SK-N-SH (cell line): Measurements from ENCODE around the gene CORO1A. TPM values are rescaled to one million over a fixed set of nuclear protein-coding genes. Genes with fewer than 3 reads are reported as not detected.

Experiments used
- CTCF ChIA-PET: fragments of 300-600, 350-600 bp; formaldehyde crosslinking; extraction: SDS; loops from one replicate; lab custom pipeline; 2021; lab: Yijun Ruan, JAX
- POLR2A ChIA-PET: fragments of 350-600 bp; sonication (Branson Sonifier 250); formaldehyde crosslinking; extraction: SDS; loops from one replicate; lab custom pipeline; 2020; ENCODE audit warnings: antibody characterized with exemption, inconsistent platforms; lab: Yijun Ruan, JAX
- DNase-seq: peaks from one replicate; pipeline ENCODE4 v3.0.0; 2012
- H2AFZ ChIP-seq: fragments of 200-600 bp; sonication (generic); 2 replicates; pipeline ENCODE4 v1.8.1; 2016; ENCODE audit warnings: antibody characterized with exemption, mild to moderate bottlenecking, low read depth
- H3F3A ChIP-seq: fragments of 200-600 bp; sonication (generic); replicated peaks from 2 replicates; pipeline ENCODE3; 2016; ENCODE audit warnings: antibody characterized with exemption, mild to moderate bottlenecking; ENCODE audit not compliant: insufficient read depth
- H3K27ac ChIP-seq, 2 experiments: fragments of 200-500 bp in 1 of 2; fragments of 200-600 bp in 1 of 2; sonication (Bioruptor generic) in 1 of 2; sonication (generic), shearing (Covaris generic) in 1 of 2; 2 replicates each; pipeline versions ENCODE4 v1.5.1 to v1.6.1; 2014 to 2016; ENCODE audit warnings: low read depth in 2 of 2, inconsistent platforms in 1 of 2, low read length in 1 of 2, mild to moderate bottlenecking in 1 of 2, mixed read lengths in 1 of 2
- H3K27me3 ChIP-seq: fragments of 200-600 bp; sonication (generic), shearing (Covaris generic); 2 replicates; pipeline ENCODE4 v1.6.1; 2016; ENCODE audit warnings: mixed run types; ENCODE audit not compliant: insufficient read depth
- H3K36me3 ChIP-seq, 2 experiments: fragments of 200-500 bp in 1 of 2; fragments of 200-600 bp in 1 of 2; sonication (Bioruptor generic) in 1 of 2; sonication (generic) in 1 of 2; replicated peaks in 1 of 2; 2 replicates each; pipeline versions ENCODE3 to v1.5.1; 2014 to 2016; ENCODE audit warnings: low read length in 1 of 2, mild to moderate bottlenecking in 1 of 2; ENCODE audit not compliant: insufficient read depth in 2 of 2, control insufficient read depth in 1 of 2
- H3K4me1 ChIP-seq, 2 experiments: fragments of 200-500 bp in 1 of 2; fragments of 200-600 bp in 1 of 2; sonication (Bioruptor generic) in 1 of 2; sonication (generic), shearing (Covaris generic) in 1 of 2; 2 replicates each; pipeline versions ENCODE4 v1.5.1 to v1.6.1; 2014 to 2016; ENCODE audit warnings: low read depth in 1 of 2, low read length in 1 of 2, mixed run types in 1 of 2; ENCODE audit not compliant: insufficient read depth in 2 of 2, control insufficient read depth in 1 of 2
- H3K4me2 ChIP-seq: fragments of 200-600 bp; sonication (generic), shearing (Covaris generic); 2 replicates; pipeline ENCODE4 v1.6.1; 2017; ENCODE audit warnings: mixed run types
- H3K4me3 ChIP-seq, 2 experiments: fragments of 200-500 bp in 1 of 2; fragments of 200-600 bp in 1 of 2; sonication (Bioruptor generic) in 1 of 2; sonication (generic), shearing (Covaris generic) in 1 of 2; 2 replicates each; pipeline versions ENCODE4 v1.5.1 to v1.8.1; 2014 to 2016; ENCODE audit warnings: low read depth in 2 of 2, inconsistent platforms in 1 of 2, low read length in 1 of 2, mild to moderate bottlenecking in 1 of 2, mixed read lengths in 1 of 2, moderate library complexity in 1 of 2
- H3K79me2 ChIP-seq: fragments of 200-600 bp; sonication (generic); 2 replicates; pipeline ENCODE4 v1.8.1; 2017; ENCODE audit warnings: mild to moderate bottlenecking; ENCODE audit not compliant: insufficient read depth
- H3K9ac ChIP-seq: fragments of 200-600 bp; sonication (generic); 2 replicates; pipeline ENCODE4 v1.6.1; 2017; ENCODE audit warnings: mixed run types
- H3K9me2 ChIP-seq: fragments of 200-600 bp; sonication (generic); 2 replicates; pipeline ENCODE4 v1.6.1; 2017; ENCODE audit warnings: mixed run types
- H3K9me3 ChIP-seq: fragments of 200-600 bp; sonication (generic); 2 replicates; pipeline ENCODE4 v1.6.1; 2017; ENCODE audit warnings: mixed run types, mild to moderate bottlenecking, moderate library complexity
- H4K20me1 ChIP-seq: fragments of 200-600 bp; sonication (generic); 2 replicates; pipeline ENCODE4 v1.6.1; 2017; ENCODE audit warnings: mild to moderate bottlenecking, mixed run types; ENCODE audit not compliant: insufficient read depth
- ELF1 ChIP-seq: IDR thresholded peaks from 2 replicates; pipeline ENCODE4 v1.4.0; 2012
- FOSL2 ChIP-seq: IDR thresholded peaks from 2 replicates; pipeline ENCODE4 v1.4.0; 2012; ENCODE audit warnings: low read depth, mild to moderate bottlenecking, moderate library complexity, borderline replicate concordance
- FOXM1 ChIP-seq: IDR thresholded peaks from 2 replicates; pipeline ENCODE4 v1.4.0; 2012; ENCODE audit warnings: low read depth, mild to moderate bottlenecking
- GATA2 ChIP-seq: sonication (generic); formaldehyde crosslinking; IDR thresholded peaks from 2 replicates; pipeline ENCODE4 v1.5.0; 2020; ENCODE audit warnings: mild to moderate bottlenecking, missing genetic modification reagents
- JUND ChIP-seq: IDR thresholded peaks from 2 replicates; pipeline ENCODE4 v1.4.0; 2012
- MXI1 ChIP-seq: IDR thresholded peaks from 2 replicates; pipeline ENCODE4 v1.6.1; 2012; ENCODE audit warnings: mild to moderate bottlenecking, low read depth, low read length, improper control_type of control experiment
- NFIC ChIP-seq: IDR thresholded peaks from 2 replicates; pipeline ENCODE4 v1.4.0; 2012; ENCODE audit warnings: borderline replicate concordance
- POLR2AphosphoS5 ChIP-seq: IDR thresholded peaks from 2 replicates; pipeline ENCODE4 v1.6.1; 2012; ENCODE audit warnings: low read depth, low read length
- REST ChIP-seq: IDR thresholded peaks from 2 replicates; pipeline ENCODE4 v1.6.1; 2012; ENCODE audit warnings: mild to moderate bottlenecking, low read depth, low read length, moderate library complexity
- RXRA ChIP-seq: IDR thresholded peaks from 2 replicates; pipeline ENCODE4 v1.4.0; 2012; ENCODE audit warnings: low read depth, mild to moderate bottlenecking, borderline replicate concordance
- TCF12 ChIP-seq: IDR thresholded peaks from 2 replicates; pipeline ENCODE4 v1.4.0; 2012
- TEAD4 ChIP-seq: IDR thresholded peaks from 2 replicates; pipeline ENCODE4 v1.4.0; 2012; ENCODE audit warnings: mild to moderate bottlenecking, borderline replicate concordance; ENCODE audit not compliant: insufficient read depth
- USF2 ChIP-seq: fragments of 150-350 bp; IDR thresholded peaks from 2 replicates; pipeline ENCODE4 v1.6.1; 2017; ENCODE audit warnings: antibody characterized with exemption, low read length, low read depth, borderline replicate concordance
- WGBS: methylation state at CpG from one replicate; pipeline ENCODE4 v1.1.6; 2017; ENCODE audit warnings: low lambda C conversion rate; 5-methylcytosine and 5-hydroxymethylcytosine counted together
- polyA plus RNA-seq, 3 experiments: library from polyadenylated mRNA; depleted of rRNA; stranded (reverse); fragments of >200 nt; gene quantifications; 2 replicates each; pipeline ENCODE4 v1.2.3, GENCODE V29; 2012
- TF ChIP-seq, protein P1 (sequence below): fragments of 200-600 bp; sonication (generic); IDR thresholded peaks from 2 replicates; pipeline ENCODE4 v1.6.1; 2017; ENCODE audit warnings: antibody characterized with exemption, mild to moderate bottlenecking, moderate library complexity
- TF ChIP-seq, protein P2 (sequence below): IDR thresholded peaks from 2 replicates; pipeline ENCODE4 v1.4.0; 2012; ENCODE audit warnings: low read depth, borderline replicate concordance

Gene CORO1A
- polyA plus RNA-seq, 1 of the 3 experiments (the other 2 are of a cell fraction): 13.5 TPM

DNA sequence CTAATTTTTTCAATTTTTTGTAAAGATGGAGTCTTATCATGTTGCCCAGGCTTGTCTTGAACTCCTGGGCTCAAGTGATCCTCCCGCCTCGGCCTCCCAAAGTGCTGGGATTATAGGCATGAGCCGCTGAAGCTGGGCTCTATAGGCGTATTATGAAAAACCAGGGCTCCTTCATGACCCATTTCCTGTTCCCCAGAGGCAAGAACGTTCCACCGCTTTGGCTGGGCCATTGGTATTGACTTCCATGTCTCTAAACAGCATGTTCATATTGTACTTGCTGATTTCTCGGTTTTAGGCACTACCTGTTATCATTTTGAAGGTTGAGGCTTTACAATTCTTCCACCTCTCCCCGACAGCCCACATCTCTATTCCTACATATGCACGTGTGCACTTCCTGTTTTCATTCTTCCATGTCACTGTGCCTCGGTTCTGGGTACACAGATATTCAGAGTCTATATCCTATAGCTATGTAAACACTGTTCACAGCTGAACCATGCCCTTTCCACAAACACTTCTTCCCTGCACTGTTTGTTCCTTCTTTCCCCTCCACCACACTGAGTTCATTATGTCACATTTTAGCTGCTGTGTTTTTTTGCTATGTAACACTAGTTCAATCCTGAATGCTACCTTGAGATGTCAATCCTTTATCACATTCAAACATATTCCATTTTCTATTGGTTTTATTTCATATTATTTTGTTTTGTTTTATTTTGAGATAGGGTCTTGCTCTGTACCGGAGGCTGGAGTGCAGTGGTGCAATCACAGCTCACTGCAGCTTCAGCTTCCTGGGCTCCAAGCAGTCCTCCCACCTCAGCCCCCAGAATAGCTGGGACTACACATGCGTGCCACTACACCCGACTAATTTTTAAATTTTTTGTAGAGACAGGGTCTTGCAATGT is 43.6 kb upstream of the CORO1A start:
- Histone ChIP-seq H3K9ac (no peak overlapping the region), H4K20me1 (no peaks in the 10 kb centered on the region), H3K27ac (no peak overlapping the region), H3K4me2 (no peak overlapping the region), H3K9me2 (no peaks in the 10 kb centered on the region), H3K79me2 (no peaks in the 10 kb centered on the region), H3K9me3 (no peaks in the 10 kb centered on the region), H3K4me1 (peaks cover 0 to 3% of the 10 kb centered on the region in 2 experiments; a peak in 1 of 4 replicates), H3K4me3 (no peak overlapping the region), H3F3A (no peaks in the 10 kb centered on the region), H3K27me3 (no peaks in the 10 kb centered on the region), H2AFZ (no peak overlapping the region), H3K36me3 (no peaks in the 10 kb centered on the region)
- DNase-seq: no peak
- 78% methylated on average over 13 of the region's 13 CpGs for WGBS
- CTCF ChIA-PET: interaction anchor here (0.6 to 0.9 kb wide), 2 partner anchors 16 to 47 kb away, joined by 3 read pairs; no protein-coding TSS in a partner anchor
- POLR2A ChIA-PET: no interaction called here
- no peak for TF ChIP-seq REST
- TF ChIP-seq TEAD4: no peak
- TF ChIP-seq USF2: no peak
- TF ChIP-seq MXI1: no peak
- TF ChIP-seq FOSL2: no peak
- TF ChIP-seq, protein P1, sequence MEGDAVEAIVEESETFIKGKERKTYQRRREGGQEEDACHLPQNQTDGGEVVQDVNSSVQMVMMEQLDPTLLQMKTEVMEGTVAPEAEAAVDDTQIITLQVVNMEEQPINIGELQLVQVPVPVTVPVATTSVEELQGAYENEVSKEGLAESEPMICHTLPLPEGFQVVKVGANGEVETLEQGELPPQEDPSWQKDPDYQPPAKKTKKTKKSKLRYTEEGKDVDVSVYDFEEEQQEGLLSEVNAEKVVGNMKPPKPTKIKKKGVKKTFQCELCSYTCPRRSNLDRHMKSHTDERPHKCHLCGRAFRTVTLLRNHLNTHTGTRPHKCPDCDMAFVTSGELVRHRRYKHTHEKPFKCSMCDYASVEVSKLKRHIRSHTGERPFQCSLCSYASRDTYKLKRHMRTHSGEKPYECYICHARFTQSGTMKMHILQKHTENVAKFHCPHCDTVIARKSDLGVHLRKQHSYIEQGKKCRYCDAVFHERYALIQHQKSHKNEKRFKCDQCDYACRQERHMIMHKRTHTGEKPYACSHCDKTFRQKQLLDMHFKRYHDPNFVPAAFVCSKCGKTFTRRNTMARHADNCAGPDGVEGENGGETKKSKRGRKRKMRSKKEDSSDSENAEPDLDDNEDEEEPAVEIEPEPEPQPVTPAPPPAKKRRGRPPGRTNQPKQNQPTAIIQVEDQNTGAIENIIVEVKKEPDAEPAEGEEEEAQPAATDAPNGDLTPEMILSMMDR: no peak
- TF ChIP-seq NFIC: no peak
- no peak for TF ChIP-seq RXRA
- no peak for TF ChIP-seq JUND
- no peak for TF ChIP-seq POLR2AphosphoS5
- no peak for TF ChIP-seq ELF1
- TF ChIP-seq FOXM1: no peak
- TF ChIP-seq, protein P2, sequence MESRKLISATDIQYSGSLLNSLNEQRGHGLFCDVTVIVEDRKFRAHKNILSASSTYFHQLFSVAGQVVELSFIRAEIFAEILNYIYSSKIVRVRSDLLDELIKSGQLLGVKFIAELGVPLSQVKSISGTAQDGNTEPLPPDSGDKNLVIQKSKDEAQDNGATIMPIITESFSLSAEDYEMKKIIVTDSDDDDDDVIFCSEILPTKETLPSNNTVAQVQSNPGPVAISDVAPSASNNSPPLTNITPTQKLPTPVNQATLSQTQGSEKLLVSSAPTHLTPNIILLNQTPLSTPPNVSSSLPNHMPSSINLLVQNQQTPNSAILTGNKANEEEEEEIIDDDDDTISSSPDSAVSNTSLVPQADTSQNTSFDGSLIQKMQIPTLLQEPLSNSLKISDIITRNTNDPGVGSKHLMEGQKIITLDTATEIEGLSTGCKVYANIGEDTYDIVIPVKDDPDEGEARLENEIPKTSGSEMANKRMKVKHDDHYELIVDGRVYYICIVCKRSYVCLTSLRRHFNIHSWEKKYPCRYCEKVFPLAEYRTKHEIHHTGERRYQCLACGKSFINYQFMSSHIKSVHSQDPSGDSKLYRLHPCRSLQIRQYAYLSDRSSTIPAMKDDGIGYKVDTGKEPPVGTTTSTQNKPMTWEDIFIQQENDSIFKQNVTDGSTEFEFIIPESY: no peak
- no peak for TF ChIP-seq GATA2 (CRISPR knock-in tag)
- TF ChIP-seq TCF12: no peak
